IMR-90 (cell line): ENCODE results near the gene SRGN.

Source experiments
- CTCF ChIP-seq: conservative IDR thresholded peaks from 2 replicates; pipeline ENCODE4 v1.5.1; 2012; ENCODE audit warnings: mild to moderate bottlenecking, low read depth, low read length, improper control_type of control experiment
- MAFK ChIP-seq: IDR thresholded peaks from 2 replicates; pipeline ENCODE4 v1.6.1; 2012; ENCODE audit warnings: low read depth, low read length, improper control_type of control experiment
- MAZ ChIP-seq: IDR thresholded peaks from 2 replicates; pipeline ENCODE4 v1.6.1; 2012; ENCODE audit warnings: low read depth, mild to moderate bottlenecking, low read length, improper control_type of control experiment, moderate library complexity, borderline replicate concordance
- MXI1 ChIP-seq: IDR thresholded peaks from 2 replicates; pipeline ENCODE4 v1.6.1; 2012; ENCODE audit warnings: low read depth, mild to moderate bottlenecking, low read length, moderate library complexity, borderline replicate concordance
- POLR2A ChIP-seq: IDR thresholded peaks from 2 replicates; pipeline ENCODE4 v1.6.1; 2012; ENCODE audit warnings: mild to moderate bottlenecking, low read depth, low read length
- RAD21 ChIP-seq: IDR thresholded peaks from 2 replicates; pipeline ENCODE4 v1.6.1; 2012; ENCODE audit warnings: low read length, improper control_type of control experiment
- SMC3 ChIP-seq: fragments of 150-350 bp; IDR thresholded peaks from 2 replicates; pipeline ENCODE4 v1.6.1; 2016; ENCODE audit warnings: low read depth, mild to moderate bottlenecking, antibody characterized with exemption, low read length, moderate library complexity

- no peak for TF ChIP-seq CTCF
- TF ChIP-seq SMC3: no peak
- TF ChIP-seq POLR2A: no peak
- no peak for TF ChIP-seq MAZ
- TF ChIP-seq RAD21: no peak
- no peak for TF ChIP-seq MAFK
- no peak for TF ChIP-seq MXI1
Observed at GRCh38 chr10:69073026-69073425, 14.9 kb upstream of the SRGN start.
